Measurements from ENCODE around the gene IGF2BP1. TPM values are rescaled to one million over a fixed set of nuclear protein-coding genes. Genes with fewer than 3 reads are reported as not detected.

The IGF2BP1 gene
- polyA plus RNA-seq, 1 experiment, result 9.9 TPM

GRCh38 chr17:48960834-48961515, 36.2 kb upstream of the IGF2BP1 start:
- peak overlapping the region; percentile 47 for H3K27ac ChIP-seq (ENCODE audit: low read depth, low read length)
- no peak for TF ChIP-seq CTCF (IDR thresholded peaks at IDR 0.05; ENCODE audit: low read depth, low read length)
- no peak for DNase-seq (ENCODE audit: low read depth, low spot score)
- CTCF ChIA-PET, result interaction anchor here (0.5 to 1.8 kb wide), 5 partner anchors 72 to 265 kb away, joined by 4 to 8 read pairs (median 4); no protein-coding TSS in a partner anchor
- H3K4me3 ChIP-seq (ENCODE audit: low read depth, low read length), result no peak overlapping the region
- POLR2A ChIA-PET, result interaction anchor here (0.5 to 3.4 kb wide), 8 partner anchors 11 to 375 kb away, joined by 3 to 18 read pairs (median 6); partner anchors contain the start of genes ATP5MC1 and SNF8
- H3K27me3 ChIP-seq (ENCODE audit: control insufficient read depth, insufficient read depth, low read length), result no peaks in the 10 kb centered on the region
- no peaks in the 10 kb centered on the region for H3K9me3 ChIP-seq (ENCODE audit: control insufficient read depth, insufficient read depth, low read length)

- POLR2A ChIA-PET, result interaction anchor here (0.5 to 3.4 kb wide), 7 partner anchors 10 to 374 kb away, joined by 3 to 18 read pairs (median 6); partner anchors contain the start of genes ATP5MC1 and SNF8
These were observed 35.5 kb upstream of the IGF2BP1 start for GRCh38 chr17:48961516-48962233.

GRCh38 chr17:48970224-48970623, 27.0 kb upstream of the IGF2BP1 start:
- POLR2A ChIA-PET, result interaction anchor here (1.0 to 1.3 kb wide), 2 partner anchors 23 to 25 kb away, joined by 3 to 5 read pairs; partner anchors contain the start of gene SNF8
- no peaks in the 10 kb centered on the region for H3K27me3 ChIP-seq (ENCODE audit: control insufficient read depth, insufficient read depth, low read length)
- DNase-seq (ENCODE audit: low read depth, low spot score), result no peak
- TF ChIP-seq CTCF (IDR thresholded peaks at IDR 0.05; ENCODE audit: low read depth, low read length), result no peak
- CTCF ChIA-PET, result no interaction called here
- H3K27ac ChIP-seq (ENCODE audit: low read depth, low read length), result no peak overlapping the region
- H3K4me3 ChIP-seq (ENCODE audit: low read depth, low read length), result no peak overlapping the region
- no peaks in the 10 kb centered on the region for H3K9me3 ChIP-seq (ENCODE audit: control insufficient read depth, insufficient read depth, low read length)

More at GRCh38 chr17:48961516-48962233, 35.5 kb upstream of the IGF2BP1 start:
- CTCF ChIA-PET, result interaction anchor here (0.5 to 1.1 kb wide), 6 partner anchors 11 to 265 kb away, joined by 4 to 9 read pairs (median 5); no protein-coding TSS in a partner anchor
- Histone ChIP-seq H3K4me3 (ENCODE audit: low read depth, low read length) (no peak overlapping the region), H3K9me3 (ENCODE audit: control insufficient read depth, insufficient read depth, low read length) (no peaks in the 10 kb centered on the region), H3K27me3 (ENCODE audit: control insufficient read depth, insufficient read depth, low read length) (no peaks in the 10 kb centered on the region), H3K27ac (ENCODE audit: low read depth, low read length) (peak overlapping the region; percentile 47)
- no peak for TF ChIP-seq CTCF (IDR thresholded peaks at IDR 0.05; ENCODE audit: low read depth, low read length)
- no peak for DNase-seq (ENCODE audit: low read depth, low spot score)

- ChIA-PET POLR2A (interaction anchor here (1.0 to 2.5 kb wide), 3 partner anchors 9 to 26 kb away, joined by 3 to 18 read pairs (median 5); partner anchors contain the start of gene SNF8), CTCF (no interaction called here)
- peak overlapping the region; percentile 96 for H3K27ac ChIP-seq (ENCODE audit: low read depth, low read length)
- no peak overlapping the region for H3K4me3 ChIP-seq (ENCODE audit: low read depth, low read length)
- TF ChIP-seq CTCF (IDR thresholded peaks at IDR 0.05; ENCODE audit: low read depth, low read length), result no peak
- H3K9me3 ChIP-seq (ENCODE audit: control insufficient read depth, insufficient read depth, low read length), result no peaks in the 10 kb centered on the region
- no peak for DNase-seq (ENCODE audit: low read depth, low spot score)
- no peaks in the 10 kb centered on the region for H3K27me3 ChIP-seq (ENCODE audit: control insufficient read depth, insufficient read depth, low read length)
These were observed 26.1 kb upstream of the IGF2BP1 start for GRCh38 chr17:48970865-48971687.

All from AG04450 (cell line).